HEK293 (cell line): ENCODE measurements around the gene HNF1A.

Source experiments
- CTCF ChIA-PET: fragments of 350-600 bp; formaldehyde crosslinking; extraction: SDS; loops from one replicate; lab custom pipeline; 2021; ENCODE audit warnings: antibody characterized with exemption; lab: Yijun Ruan, JAX
- POLR2A ChIA-PET: fragments of 300-600 bp; formaldehyde crosslinking; extraction: SDS; loops from one replicate; lab custom pipeline; 2020; ENCODE audit warnings: antibody characterized with exemption, inconsistent platforms; lab: Yijun Ruan, JAX
- H3K27ac ChIP-seq: fragments of 200-500 bp; sonication (Bioruptor generic); 2 replicates; pipeline ENCODE4 v1.5.1; 2014; ENCODE audit warnings: low read depth, low read length, control low read depth, inconsistent platforms; ENCODE audit errors: extremely low read depth
- H3K36me3 ChIP-seq, 2 experiments: fragments of 200-500 bp in 1 of 2; sonication (Bioruptor generic) in 1 of 2; 1 replicate in 1 of 2; 2 replicates in 1 of 2; pipeline ENCODE4 v1.5.1; 2014 to 2017; ENCODE audit warnings: inconsistent platforms in 2 of 2, low read length in 2 of 2; ENCODE audit not compliant: control insufficient read depth in 2 of 2, insufficient read depth in 1 of 2
- H3K4me1 ChIP-seq: fragments of 200-500 bp; sonication (Bioruptor generic); 2 replicates; pipeline ENCODE4 v1.5.1; 2014; ENCODE audit warnings: mild to moderate bottlenecking, low read length, inconsistent platforms; ENCODE audit not compliant: control insufficient read depth, insufficient read depth
- H3K4me3 ChIP-seq: 2 replicates; pipeline ENCODE4 v1.5.1; 2011; ENCODE audit warnings: low read depth, mild to moderate bottlenecking, control low read depth, low read length, moderate library complexity
- H3K9me3 ChIP-seq: fragments of 200-500 bp; sonication (Bioruptor generic); 2 replicates; pipeline ENCODE4 v1.5.1; 2014; ENCODE audit warnings: low read depth, low read length, inconsistent platforms; ENCODE audit not compliant: control insufficient read depth, insufficient read depth
- BCL6B ChIP-seq: fragments of 450-650 bp; formaldehyde crosslinking; IDR thresholded peaks from 2 replicates; pipeline ENCODE4 v1.5.1; 2017; ENCODE audit warnings: missing biosample characterization, missing genetic modification characterization
- GLIS1 ChIP-seq: fragments of 450-650 bp; formaldehyde crosslinking; IDR thresholded peaks from 2 replicates; pipeline ENCODE4 v1.5.1; 2016; ENCODE audit warnings: missing biosample characterization, missing genetic modification characterization
- REST ChIP-seq: fragments of 450-650 bp; formaldehyde crosslinking; IDR thresholded peaks from 2 replicates; pipeline ENCODE4 v1.5.1; 2016; ENCODE audit warnings: missing biosample characterization, missing genetic modification characterization
- ZBTB20 ChIP-seq: fragments of 450-650 bp; formaldehyde crosslinking; IDR thresholded peaks from 2 replicates; pipeline ENCODE4 v1.5.1; 2016; ENCODE audit warnings: missing biosample characterization, missing genetic modification characterization
- ZFHX2 ChIP-seq: fragments of 450-650 bp; formaldehyde crosslinking; conservative IDR thresholded peaks from 2 replicates; pipeline ENCODE4 v1.5.1; 2016; ENCODE audit warnings: missing biosample characterization, missing genetic modification characterization
- ZFP37 ChIP-seq: fragments of 450-650 bp; formaldehyde crosslinking; IDR thresholded peaks from 2 replicates; pipeline ENCODE4 v1.5.1; 2016; ENCODE audit warnings: missing biosample characterization, missing genetic modification characterization
- ZNF121 ChIP-seq: fragments of 450-650 bp; formaldehyde crosslinking; IDR thresholded peaks from 2 replicates; pipeline ENCODE4 v1.5.1; 2016; ENCODE audit warnings: missing biosample characterization, missing genetic modification characterization
- ZNF184 ChIP-seq: fragments of 450-650 bp; IDR thresholded peaks from 2 replicates; pipeline ENCODE4 v1.5.1; 2018; ENCODE audit warnings: missing biosample characterization, mild to moderate bottlenecking, missing genetic modification characterization
- ZNF2 ChIP-seq: fragments of 450-650 bp; formaldehyde crosslinking; IDR thresholded peaks from 2 replicates; pipeline ENCODE4 v1.5.1; 2016; ENCODE audit warnings: missing biosample characterization, missing genetic modification characterization
- ZNF214 ChIP-seq: fragments of 450-650 bp; formaldehyde crosslinking; IDR thresholded peaks from 2 replicates; pipeline ENCODE4 v1.5.1; 2017; ENCODE audit warnings: missing biosample characterization, mild to moderate bottlenecking, missing genetic modification characterization, borderline replicate concordance
- ZNF292 ChIP-seq: fragments of 450-650 bp; formaldehyde crosslinking; IDR thresholded peaks from 2 replicates; pipeline ENCODE4 v1.5.1; 2016; ENCODE audit warnings: low read depth, missing biosample characterization, missing genetic modification characterization, borderline replicate concordance
- ZNF350 ChIP-seq: fragments of 450-650 bp; formaldehyde crosslinking; IDR thresholded peaks from 2 replicates; pipeline ENCODE4 v1.5.0; 2017; ENCODE audit warnings: missing biosample characterization, mild to moderate bottlenecking, missing genetic modification characterization
- ZNF394 ChIP-seq: fragments of 450-650 bp; formaldehyde crosslinking; IDR thresholded peaks from 2 replicates; pipeline ENCODE4 v1.5.1; 2016; ENCODE audit warnings: missing biosample characterization, missing genetic modification characterization, mild to moderate bottlenecking, moderate library complexity, borderline replicate concordance
- ZNF510 ChIP-seq: fragments of 450-650 bp; formaldehyde crosslinking; IDR thresholded peaks from 2 replicates; pipeline ENCODE4 v1.5.1; 2018; ENCODE audit warnings: mild to moderate bottlenecking, missing genetic modification characterization, missing biosample characterization; ENCODE audit not compliant: insufficient replicate concordance
- ZNF600 ChIP-seq: fragments of 450-650 bp; formaldehyde crosslinking; IDR thresholded peaks from 2 replicates; pipeline ENCODE4 v1.5.1; 2016; ENCODE audit warnings: missing biosample characterization, missing genetic modification characterization
- ZNF629 ChIP-seq: fragments of 450-650 bp; formaldehyde crosslinking; IDR thresholded peaks from 2 replicates; pipeline ENCODE4 v1.5.1; 2017; ENCODE audit warnings: missing biosample characterization, missing genetic modification characterization
- ZNF670 ChIP-seq: fragments of 450-650 bp; formaldehyde crosslinking; IDR thresholded peaks from 2 replicates; pipeline ENCODE4 v1.5.1; 2016; ENCODE audit warnings: missing biosample characterization, missing genetic modification characterization, low read depth

The HNF1A gene

GRCh38 chr12:120941412-120941811 lies 36.9 kb upstream of the HNF1A start (continued):
- TF ChIP-seq ZNF670 (tag by site-specific recombination) (no peak), REST (tag by site-specific recombination) (no peak), ZNF214 (tag by site-specific recombination) (no peak), ZNF2 (tag by site-specific recombination) (no peak), ZNF292 (no peak), ZNF121 (tag by site-specific recombination) (no peak), ZBTB20 (tag by site-specific recombination) (no peak)

- POLR2A ChIA-PET = no interaction called here
- Histone ChIP-seq H3K4me1 (no peaks in the 10 kb centered on the region), H3K36me3 (no peaks in the 10 kb centered on the region), H3K9me3 (no peaks in the 10 kb centered on the region), H3K27ac (no peak overlapping the region), H3K4me3 (no peak overlapping the region)
- CTCF ChIA-PET = interaction anchor here (0.6 to 0.7 kb wide), 5 partner anchors 19 to 501 kb away, joined by 3 to 5 read pairs (median 4); no protein-coding TSS in a partner anchor
- no peak for TF ChIP-seq GLIS1
Observed at GRCh38 chr12:120941846-120942405, 36.4 kb upstream of the HNF1A start.

GRCh38 chr12:120943482-120943881 lies 34.9 kb upstream of the HNF1A start:
- Histone ChIP-seq H3K9me3 (no peaks in the 10 kb centered on the region), H3K27ac (no peak overlapping the region), H3K4me1 (no peaks in the 10 kb centered on the region), H3K36me3 (no peaks in the 10 kb centered on the region), H3K4me3 (no peak overlapping the region)
- TF ChIP-seq ZNF394 = no peak
- TF ChIP-seq BCL6B (tag by site-specific recombination) = no peak
- TF ChIP-seq ZNF510 (tag by site-specific recombination) = no peak
- no peak for TF ChIP-seq ZFHX2 (tag by site-specific recombination)
- no peak for TF ChIP-seq ZNF629 (tag by site-specific recombination)
- no peak for TF ChIP-seq ZNF600
- TF ChIP-seq ZFP37 (tag by site-specific recombination) = no peak
- no peak for TF ChIP-seq ZNF350
- no peak for TF ChIP-seq ZNF184 (tag by site-specific recombination)
- ChIA-PET CTCF (interaction anchor here (0.6 to 1.9 kb wide), 7 partner anchors 11 to 1392 kb away, joined by 3 to 14 read pairs (median 4); no protein-coding TSS in a partner anchor), POLR2A (interaction anchor here (1.5 kb wide), 1 partner anchor 28 kb away, joined by 4 read pairs; no protein-coding TSS in a partner anchor)
